GM21381 (cell line): ENCODE results near the gene GIGYF2.
"Not testable (repeated sequence)": the region's sequence is repeated elsewhere in the genome, so short reads cannot be mapped to it uniquely, and the experiment has no call there.

Experiments
- ATAC-seq: cut with Tn5 transposase; IDR thresholded peaks from one replicate; pipeline ENCODE4 v1.9.1; 2021; ENCODE audit warnings: mild to moderate bottlenecking, moderate library complexity; ENCODE audit not compliant: unreplicated experiment

GIGYF2 gene

DNA sequence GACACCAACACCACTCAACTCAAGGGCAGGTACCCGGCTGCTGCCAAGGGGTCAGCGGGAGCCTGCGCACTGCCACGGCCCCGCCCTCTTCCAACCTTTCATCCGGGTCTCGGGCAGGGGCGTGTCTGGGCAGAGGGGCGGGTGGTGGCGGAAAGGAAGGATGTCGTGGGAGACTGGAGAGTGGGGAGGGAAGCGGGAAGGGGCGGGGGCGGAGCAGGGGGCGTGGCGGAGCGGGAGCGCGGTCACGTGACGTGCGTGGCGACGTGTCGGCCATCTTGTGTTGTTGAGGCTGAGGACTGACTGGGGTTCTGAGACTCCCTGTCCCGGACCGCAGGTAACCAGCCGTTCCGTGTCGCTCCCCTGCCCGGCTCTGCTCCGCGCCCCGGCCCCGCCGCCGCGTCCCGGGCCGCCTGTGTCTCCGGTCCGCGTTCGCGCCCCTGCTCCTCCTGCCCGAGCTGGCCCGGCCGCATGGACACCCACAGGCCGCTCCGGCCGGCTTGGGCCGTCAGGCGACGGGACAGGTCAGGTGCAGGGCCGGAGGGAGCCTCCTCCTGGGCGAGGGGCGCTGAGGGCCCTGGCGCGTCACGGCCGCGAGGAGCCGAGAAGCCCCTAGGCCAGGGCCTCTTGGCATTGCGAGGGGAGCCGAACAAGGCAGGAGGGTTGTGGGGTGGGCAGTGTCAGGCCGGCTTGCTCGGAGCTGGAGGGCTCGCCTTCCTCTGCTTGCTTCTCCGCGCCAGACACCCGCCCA is at the start of gene GIGYF2:
Gene GIGYF2 (plus strand): TSS at position 273 of the 748 bp plus-strand sequence. CDS start 37,867 bp downstream, outside the sequence.
- peak; percentile 76 for ATAC-seq

GRCh38 chr2:232649033-232649432 is 48.1 kb upstream of the GIGYF2 start:
- ATAC-seq, result no peak

DNA sequence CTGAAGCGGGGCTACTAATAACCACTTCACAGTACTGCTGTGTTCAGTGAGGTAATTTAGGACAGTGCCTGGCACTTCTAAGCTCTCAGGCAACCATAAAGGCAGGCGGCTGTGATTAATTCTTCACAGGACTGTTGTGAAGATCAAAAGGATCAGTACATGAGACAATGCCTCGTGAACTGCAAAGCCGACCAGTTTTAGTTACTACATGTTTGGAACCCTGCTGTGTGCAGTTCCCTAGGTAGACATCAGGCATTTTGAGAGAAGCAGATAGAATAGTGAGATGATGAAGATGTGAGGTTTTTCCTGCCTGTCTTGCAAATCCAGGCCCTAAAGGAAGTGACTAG is 44.7 kb upstream of the GIGYF2 start:
- ATAC-seq, result no peak

DNA sequence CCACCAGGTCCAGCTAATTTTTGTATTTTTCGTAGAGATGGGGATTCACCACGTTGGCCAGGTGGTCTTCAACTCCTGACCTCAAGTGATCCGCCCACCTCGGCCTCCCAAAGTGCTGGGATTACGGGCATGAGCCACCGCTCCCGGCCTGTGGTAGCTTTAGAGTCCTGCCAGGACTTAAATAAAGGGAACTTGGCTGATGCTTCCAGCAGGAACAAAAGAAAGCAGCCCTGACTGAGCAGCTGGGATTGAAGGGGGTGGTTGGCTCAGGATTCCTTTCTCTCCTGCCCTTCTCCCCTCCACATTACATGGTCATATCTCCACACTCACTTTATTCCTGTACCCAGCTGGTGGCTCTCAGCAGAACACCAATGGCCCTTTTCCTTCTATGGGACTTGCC is 43.7 kb upstream of the GIGYF2 start:
- ATAC-seq, result no peak

GRCh38 chr2:232655392-232655791 is 41.7 kb upstream of the GIGYF2 start:
- no peak for ATAC-seq

DNA sequence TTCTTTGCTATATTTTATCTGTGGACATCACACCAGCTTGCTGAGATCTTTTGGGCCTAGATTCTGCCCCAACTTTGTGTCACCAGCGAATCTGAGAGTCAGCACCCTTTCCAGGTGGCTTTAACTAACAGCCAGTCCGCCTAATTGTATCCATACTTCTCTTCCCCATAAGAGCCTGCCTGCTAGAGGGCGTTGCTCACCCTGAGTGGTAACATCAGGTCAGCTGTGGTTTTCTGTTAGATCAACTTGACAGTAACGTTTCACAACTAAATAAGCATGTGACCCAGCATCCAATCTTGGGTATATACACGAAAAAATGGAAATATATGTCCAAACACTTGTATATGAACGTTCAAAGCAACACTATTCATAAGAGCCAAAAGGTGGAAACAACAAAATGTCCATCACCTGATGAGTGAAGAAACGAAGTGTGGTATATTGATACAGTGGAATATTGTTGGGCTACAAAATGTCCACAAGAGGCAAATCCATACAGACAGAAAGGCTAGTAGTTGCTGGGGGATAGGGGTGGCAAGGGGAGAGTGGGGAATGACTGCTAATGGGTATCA is 38.8 kb upstream of the GIGYF2 start:
- ATAC-seq, result no peak

DNA sequence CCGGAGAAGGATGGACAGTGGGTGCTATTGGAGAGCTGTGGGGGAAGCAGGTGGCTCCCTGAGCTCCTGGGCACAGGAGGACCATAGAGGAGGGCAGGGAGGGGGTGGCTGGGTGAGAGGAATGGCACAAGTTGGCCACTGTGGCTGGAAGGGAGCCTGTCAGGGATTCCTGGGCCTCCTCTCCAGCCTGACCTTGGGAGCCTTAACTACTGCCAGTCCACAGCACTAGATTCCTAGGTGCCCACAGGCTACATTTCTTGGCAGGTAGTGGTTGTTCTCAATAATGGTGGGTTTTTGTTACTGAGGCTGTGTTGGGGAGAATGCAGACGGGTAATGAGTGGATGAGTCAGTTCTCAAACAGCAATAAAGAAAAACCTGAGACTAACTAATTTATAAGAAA is 37.8 kb upstream of the GIGYF2 start:
- ATAC-seq, result no peak

- ATAC-seq, result no peak
Measured at GRCh38 chr2:232662486-232663260, 34.5 kb upstream of the GIGYF2 start.

GRCh38 chr2:232666051-232666805 is 30.9 kb upstream of the GIGYF2 start:
- no peak for ATAC-seq

GRCh38 chr2:232667989-232668583 is 29.0 kb upstream of the GIGYF2 start:
- no peak for ATAC-seq

DNA sequence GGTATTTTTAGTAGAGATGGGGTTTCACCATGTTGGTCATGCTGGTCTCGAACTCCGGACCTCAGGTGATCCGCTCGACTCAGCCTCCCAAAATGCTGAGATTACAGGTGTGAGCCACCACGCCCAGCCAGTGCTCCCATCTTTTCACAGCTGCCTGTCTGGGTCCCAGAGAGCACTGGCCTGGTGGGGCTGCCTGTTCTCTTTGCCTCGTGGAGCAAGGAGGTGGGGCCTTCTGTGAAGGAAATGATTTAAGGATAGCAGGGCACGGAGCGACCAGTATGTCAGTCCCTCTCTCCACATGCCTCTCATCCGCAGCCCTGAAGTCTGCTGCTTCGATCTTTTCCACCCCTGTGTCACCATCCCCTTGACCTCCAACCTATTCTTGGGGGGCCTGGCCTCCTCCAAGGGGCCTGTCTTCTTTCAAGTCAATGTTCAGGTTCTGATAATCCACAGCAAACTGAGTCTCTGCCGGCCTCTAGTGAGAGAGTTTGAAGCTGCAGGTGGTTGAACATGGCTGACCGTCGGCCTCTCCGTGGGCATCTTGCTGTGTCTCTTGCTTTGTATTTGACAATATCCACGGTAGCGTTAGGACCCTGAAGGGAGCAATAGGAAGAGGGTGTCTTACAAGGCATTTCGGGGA is 28.2 kb upstream of the GIGYF2 start:
- no peak for ATAC-seq

DNA sequence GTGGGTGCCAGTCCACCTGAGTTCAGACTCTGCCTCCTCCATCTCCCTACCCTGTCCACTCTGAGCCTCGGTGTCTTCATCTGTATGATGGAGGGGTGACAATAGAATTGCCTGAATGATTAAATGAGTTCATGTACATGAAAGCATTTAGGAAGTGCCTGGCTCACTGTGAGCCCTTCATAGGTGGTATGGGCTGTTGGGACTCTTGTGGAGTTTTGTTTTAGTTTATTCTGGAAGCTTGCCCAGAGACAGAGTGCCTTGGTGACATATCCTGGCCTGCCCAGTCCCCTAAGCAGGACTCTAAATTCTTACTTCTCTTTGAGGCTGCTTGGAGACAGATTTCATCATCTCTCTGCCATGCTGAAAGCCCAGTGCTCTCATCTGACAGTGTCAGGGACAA is 24.5 kb upstream of the GIGYF2 start:
- no peak for ATAC-seq

- ATAC-seq, result no peak
Measured at GRCh38 chr2:232674491-232674890, 22.6 kb upstream of the GIGYF2 start.

DNA sequence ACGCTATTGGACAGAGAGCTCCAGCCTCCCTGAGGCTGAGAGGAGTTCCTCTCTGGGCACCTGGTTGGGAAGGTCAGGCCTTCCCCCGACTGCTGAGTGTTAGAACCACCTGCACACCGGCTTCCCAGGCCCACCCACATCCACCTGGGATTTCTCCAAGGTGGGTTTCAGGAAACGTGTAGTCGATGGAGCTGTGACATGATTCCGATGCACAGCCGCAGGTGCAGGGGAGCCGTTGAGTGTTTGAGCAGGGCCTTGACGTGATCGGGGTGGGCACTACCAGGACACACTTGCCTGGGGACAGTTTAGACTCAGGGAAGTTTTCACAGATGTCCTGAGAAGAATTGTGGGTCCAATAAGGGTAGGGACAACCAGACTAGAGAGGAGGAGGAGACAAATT is 21.8 kb upstream of the GIGYF2 start:
- ATAC-seq, result no peak

DNA sequence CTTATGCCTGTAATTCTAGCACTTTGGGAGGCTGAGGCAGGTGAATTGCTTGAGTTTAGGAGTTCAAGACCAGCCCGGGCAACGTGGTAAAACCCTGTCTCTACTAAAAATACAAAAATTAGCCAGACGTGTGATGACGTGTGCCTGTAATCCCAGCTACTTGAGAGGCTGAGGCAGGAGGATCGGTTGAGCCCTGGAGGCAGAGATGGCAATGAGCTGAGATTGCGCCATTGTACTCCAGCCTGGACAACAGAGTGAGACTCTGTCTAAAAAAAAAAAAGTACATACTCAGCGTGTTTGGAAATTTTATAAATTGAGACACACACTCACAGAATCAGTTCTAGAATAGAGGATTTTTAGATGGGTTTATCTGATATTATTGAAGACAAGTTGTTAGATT is 17.1 kb upstream of the GIGYF2 start:
- no peak for ATAC-seq

- ATAC-seq, result no peak
Measured at GRCh38 chr2:232681527-232681926, 15.6 kb upstream of the GIGYF2 start.

DNA sequence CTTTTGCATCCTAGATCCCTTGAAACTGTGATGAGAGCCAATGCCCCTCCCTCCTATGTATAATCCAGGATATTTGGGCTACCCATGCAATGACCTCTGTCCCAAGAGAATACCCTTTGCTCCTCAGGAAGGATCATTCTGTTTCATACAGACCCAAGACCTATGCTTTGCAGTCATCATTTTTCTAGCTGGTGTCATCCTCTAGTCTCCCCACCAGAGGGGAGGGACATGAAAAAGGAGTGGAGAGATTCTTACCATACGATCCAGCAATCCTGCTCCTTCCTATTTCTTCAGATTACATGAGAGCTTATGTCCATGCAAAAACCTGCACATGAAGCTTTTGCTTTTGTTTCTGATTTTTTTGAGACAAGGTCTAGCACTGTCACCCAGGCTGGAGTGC is 13.8 kb upstream of the GIGYF2 start:
- no peak for ATAC-seq

DNA sequence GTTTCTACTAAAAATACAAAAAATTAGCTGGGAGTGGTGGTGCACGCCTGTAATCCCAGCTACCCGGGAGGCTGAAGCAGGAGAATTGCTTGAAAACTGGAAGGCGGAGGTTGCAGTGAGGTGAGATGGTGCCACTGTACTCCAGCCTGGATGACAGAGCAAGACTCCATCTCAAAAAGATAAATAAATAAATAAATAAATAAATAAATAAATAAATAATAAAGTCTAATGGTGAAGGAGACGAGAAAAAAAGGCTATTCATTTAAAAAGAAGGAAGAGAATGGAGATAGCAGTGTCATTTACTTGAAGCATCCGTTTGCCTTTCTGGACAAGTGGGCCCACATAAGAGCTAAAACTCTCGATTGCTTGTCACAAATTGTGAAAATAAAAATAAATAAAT is 11.7 kb upstream of the GIGYF2 start:
- ATAC-seq, result not testable (repeated sequence)

DNA sequence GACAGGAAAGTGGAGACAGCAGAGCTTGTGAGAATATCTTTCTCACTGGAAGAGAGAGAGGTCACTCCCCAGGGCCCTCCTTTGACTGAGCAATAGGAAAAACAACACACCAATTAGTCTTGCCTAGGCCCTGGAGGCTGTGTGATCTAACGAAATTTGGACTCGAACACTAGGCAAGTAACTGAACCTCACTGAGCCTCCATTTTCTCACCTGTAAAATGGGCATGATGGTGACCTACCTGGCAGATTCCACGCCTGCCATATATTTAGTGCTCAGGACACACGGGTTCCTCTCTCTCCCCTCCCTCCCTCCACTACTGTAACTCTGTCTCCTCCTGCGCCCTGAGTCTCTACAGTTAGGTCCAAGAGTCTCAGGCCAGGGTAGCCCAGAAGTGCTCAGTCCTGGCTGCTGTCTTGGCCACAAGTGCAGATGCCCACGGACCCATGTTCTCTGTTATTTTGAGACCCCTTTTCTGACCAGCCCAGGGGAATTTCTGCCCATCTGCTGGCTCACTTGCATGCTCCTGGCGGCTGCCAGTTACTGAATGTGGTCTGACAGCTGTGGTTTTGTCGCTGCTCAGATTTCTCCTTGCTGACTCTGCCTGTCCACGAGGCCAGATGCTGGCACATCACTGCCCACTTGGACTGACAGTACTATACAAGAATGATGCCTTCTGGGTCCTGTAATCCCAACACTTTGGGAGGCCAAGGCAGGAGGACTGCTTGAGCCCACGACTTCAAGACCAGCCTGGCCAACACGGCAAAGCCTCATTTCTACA is 9.6 kb upstream of the GIGYF2 start:
- ATAC-seq, result no peak

DNA sequence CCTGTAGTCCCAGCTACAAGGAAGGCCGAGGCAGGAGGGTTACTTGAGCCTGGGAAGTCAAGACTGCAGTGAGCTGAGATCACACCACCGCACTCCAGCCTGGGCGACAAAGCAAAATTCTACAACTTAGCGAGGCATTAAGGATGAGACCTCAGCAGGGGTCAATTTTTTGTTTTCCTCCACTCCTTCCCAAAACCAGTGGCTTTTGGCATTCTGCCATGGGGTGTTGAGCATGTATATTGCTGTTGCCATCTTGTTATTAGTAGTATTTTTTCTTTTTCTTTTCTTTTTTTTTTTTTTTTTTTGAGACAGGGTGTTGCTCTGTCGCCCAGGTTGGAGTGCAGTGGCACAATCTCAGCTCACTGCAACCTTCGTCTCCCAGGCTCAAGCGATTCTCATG is 8.9 kb upstream of the GIGYF2 start:
- no peak for ATAC-seq
